Breast epithelium (tissue), 3 donors: ENCODE data around the gene LARP6.
"Not testable (repeated sequence)": the region's sequence is repeated elsewhere in the genome, so short reads cannot be mapped to it uniquely, and the experiment has no call there.

Source experiments
- CTCF ChIP-seq, 3 donors: fragments of 450-650 bp; IDR thresholded peaks; one replicate each; pipeline ENCODE4 v1.5.1; 2016 to 2017; ENCODE audit warnings: antibody characterized with exemption in 3 of 3, mild to moderate bottlenecking in 3 of 3, moderate library complexity in 3 of 3
- POLR2A ChIP-seq: fragments of 450-650 bp; IDR thresholded peaks from one replicate; pipeline ENCODE4 v1.6.1; 2016; ENCODE audit warnings: antibody characterized with exemption, mild to moderate bottlenecking, moderate library complexity

- not testable (repeated sequence) for TF ChIP-seq POLR2A; CTCF (IDR thresholded peaks at IDR 0.05)
These were observed 49.6 kb downstream of the LARP6 start for GRCh38 chr15:70804388-70804787.
